HG03432 (cell line): ENCODE data around the gene VPS37D.

Experiments used
- ATAC-seq: cut with Tn5 transposase; IDR thresholded peaks from one replicate; pipeline ENCODE4 v1.9.1; 2021; ENCODE audit warnings: mild to moderate bottlenecking, moderate library complexity; ENCODE audit not compliant: unreplicated experiment

Gene VPS37D

GRCh38 chr7:73680501-73680900 lies 12.9 kb downstream of the VPS37D start:
- ATAC-seq, result no peak

- ATAC-seq, result no peak
Measured at GRCh38 chr7:73681031-73681430, 13.4 kb downstream of the VPS37D start.

- no peak for ATAC-seq
Measured at GRCh38 chr7:73682745-73683055, 15.1 kb downstream of the VPS37D start.

GRCh38 chr7:73683056-73683787 lies 15.6 kb downstream of the VPS37D start, which contains the start of the genes BUD23 and DNAJC30:
BUD23 (plus strand) TSS chr7:73683597; CDS start chr7:73683626, 29 bp downstream.
DNAJC30 (minus strand) TSS chr7:73683453; CDS start chr7:73683423, 30 bp downstream.
- ATAC-seq, result peak; percentile 88

- peak; percentile 6 for ATAC-seq
Measured at GRCh38 chr7:73683788-73684693, 16.4 kb downstream of the VPS37D start.

GRCh38 chr7:73685311-73685710 lies 17.7 kb downstream of the VPS37D start:
- no peak for ATAC-seq

- ATAC-seq, result no peak
Measured at GRCh38 chr7:73688288-73688687, 20.7 kb downstream of the VPS37D start.

GRCh38 chr7:73690646-73691045 lies 23.0 kb downstream of the VPS37D start:
- no peak for ATAC-seq

GRCh38 chr7:73696372-73696771 lies 28.7 kb downstream of the VPS37D start:
- ATAC-seq, result no peak

- ATAC-seq, result no peak
Measured at GRCh38 chr7:73698410-73698809, 30.8 kb downstream of the VPS37D start.

- no peak for ATAC-seq
Measured at GRCh38 chr7:73699370-73700068, 31.9 kb downstream of the VPS37D start.

GRCh38 chr7:73700069-73700423 lies 32.4 kb downstream of the VPS37D start:
- ATAC-seq, result no peak

- ATAC-seq, result no peak
Measured at GRCh38 chr7:73700581-73701134, 33.0 kb downstream of the VPS37D start.

GRCh38 chr7:73701357-73701995 lies 33.8 kb downstream of the VPS37D start:
- ATAC-seq, result no peak

- no peak for ATAC-seq
Measured at GRCh38 chr7:73702226-73702625, 34.6 kb downstream of the VPS37D start.

GRCh38 chr7:73702665-73703064 lies 35.0 kb downstream of the VPS37D start:
- ATAC-seq, result no peak

- ATAC-seq, result no peak
Measured at GRCh38 chr7:73703225-73703624, 35.6 kb downstream of the VPS37D start.

- ATAC-seq, result no peak
Measured at GRCh38 chr7:73703757-73704639, 36.4 kb downstream of the VPS37D start.

GRCh38 chr7:73704640-73705550 lies 37.3 kb downstream of the VPS37D start:
- ATAC-seq, result no peak
